ENCODE results near the gene LRP5.

Gene LRP5

GRCh38 chr11:68295271-68295670, 17.1 kb upstream of the LRP5 start:
- no peak for TF ChIP-seq CTCF (IDR thresholded peaks at IDR 0.05; ENCODE audit: low read depth, low read length, poor library complexity, severe bottlenecking)
- no peak for TF ChIP-seq EZH2phosphoT487 (IDR thresholded peaks at IDR 0.05; ENCODE audit: borderline replicate concordance, low read length)

GRCh38 chr11:68295940-68296339, 16.5 kb upstream of the LRP5 start:
- Histone ChIP-seq H3K4me2 (ENCODE audit: low read length) (peak overlapping the region; percentile 46), H3K4me1 (ENCODE audit: control insufficient read depth, low read length) (peaks cover 66% of the 10 kb centered on the region), H3K9me2 (replicated peaks; ENCODE audit: control insufficient read depth, low read length) (no peaks in the 10 kb centered on the region), H3F3A (ENCODE audit: control insufficient read depth, insufficient read depth) (peaks cover 14% of the 10 kb centered on the region), H3K27ac (ENCODE audit: low read depth, low read length) (peak overlapping the region; percentile 19; the same call in 1 of the 2 replicates), H3K4me3 (ENCODE audit: low read length) (no peak overlapping the region), H3K9me3 (ENCODE audit: control insufficient read depth, insufficient read depth, low read length) (no peaks in the 10 kb centered on the region), H4K20me1 (ENCODE audit: control insufficient read depth, insufficient read depth, low read depth, low read length) (no peaks in the 10 kb centered on the region), H3K79me2 (ENCODE audit: control insufficient read depth, low read length) (no peaks in the 10 kb centered on the region), H3K36me3 (ENCODE audit: control insufficient read depth, low read length) (no peaks in the 10 kb centered on the region), H3K27me3 (ENCODE audit: control insufficient read depth, low read length) (peaks cover 2% of the 10 kb centered on the region; the same call in 1 of the 2 replicates)
- no peak for TF ChIP-seq CTCF (IDR thresholded peaks at IDR 0.05; ENCODE audit: low read depth, low read length, poor library complexity, severe bottlenecking)
- no peak for TF ChIP-seq EZH2phosphoT487 (IDR thresholded peaks at IDR 0.05; ENCODE audit: borderline replicate concordance, low read length)

More at GRCh38 chr11:68295271-68295670, 17.1 kb upstream of the LRP5 start:
- no peaks in the 10 kb centered on the region for H3K9me2 ChIP-seq (replicated peaks; ENCODE audit: control insufficient read depth, low read length)
- H3F3A ChIP-seq (ENCODE audit: control insufficient read depth, insufficient read depth) = peaks cover 14% of the 10 kb centered on the region
- H3K36me3 ChIP-seq (ENCODE audit: control insufficient read depth, low read length) = no peaks in the 10 kb centered on the region
- no peaks in the 10 kb centered on the region for H4K20me1 ChIP-seq (ENCODE audit: control insufficient read depth, insufficient read depth, low read depth, low read length)
- peaks cover 2% of the 10 kb centered on the region; the same call in 1 of the 2 replicates for H3K27me3 ChIP-seq (ENCODE audit: control insufficient read depth, low read length)
- H3K79me2 ChIP-seq (ENCODE audit: control insufficient read depth, low read length) = no peaks in the 10 kb centered on the region
- H3K9me3 ChIP-seq (ENCODE audit: control insufficient read depth, insufficient read depth, low read length) = no peaks in the 10 kb centered on the region
- no peak overlapping the region for H3K4me3 ChIP-seq (ENCODE audit: low read length)
- no peak overlapping the region for H3K27ac ChIP-seq (ENCODE audit: low read depth, low read length)
- no peak overlapping the region for H3K4me2 ChIP-seq (ENCODE audit: low read length)
- peaks cover 67% of the 10 kb centered on the region for H3K4me1 ChIP-seq (ENCODE audit: control insufficient read depth, low read length)

- Histone ChIP-seq H3K27ac (ENCODE audit: low read depth, low read length) (peak overlapping the region; percentile 19; the same call in 1 of the 2 replicates), H3K79me2 (ENCODE audit: control insufficient read depth, low read length) (no peaks in the 10 kb centered on the region), H3K4me3 (ENCODE audit: low read length) (no peak overlapping the region), H3K36me3 (ENCODE audit: control insufficient read depth, low read length) (no peaks in the 10 kb centered on the region), H3K4me1 (ENCODE audit: control insufficient read depth, low read length) (peaks cover 60% of the 10 kb centered on the region), H3K4me2 (ENCODE audit: low read length) (peak overlapping the region; percentile 46), H3K27me3 (ENCODE audit: control insufficient read depth, low read length) (peaks cover 2% of the 10 kb centered on the region; the same call in 1 of the 2 replicates), H4K20me1 (ENCODE audit: control insufficient read depth, insufficient read depth, low read depth, low read length) (no peaks in the 10 kb centered on the region), H3F3A (ENCODE audit: control insufficient read depth, insufficient read depth) (peaks cover 14% of the 10 kb centered on the region), H3K9me3 (ENCODE audit: control insufficient read depth, insufficient read depth, low read length) (no peaks in the 10 kb centered on the region), H3K9me2 (replicated peaks; ENCODE audit: control insufficient read depth, low read length) (no peaks in the 10 kb centered on the region)
- TF ChIP-seq CTCF (IDR thresholded peaks at IDR 0.05; ENCODE audit: low read depth, low read length, poor library complexity, severe bottlenecking) (no peak), EZH2phosphoT487 (IDR thresholded peaks at IDR 0.05; ENCODE audit: borderline replicate concordance, low read length) (no peak)
Observed at GRCh38 chr11:68296344-68297051, 15.9 kb upstream of the LRP5 start.
